VCaP (cell line): ENCODE measurements around the gene ZNF576.

ENCODE experiments used
- H3K27ac ChIP-seq: fragments of 450-650 bp; 2 replicates; pipeline ENCODE4 v1.5.1; 2017
- TF ChIP-seq, protein P1 (sequence below): fragments of 450-650 bp; conservative IDR thresholded peaks from 2 replicates; pipeline ENCODE4 v1.5.1; 2017; ENCODE audit warnings: mild to moderate bottlenecking, moderate library complexity

The ZNF576 gene

DNA sequence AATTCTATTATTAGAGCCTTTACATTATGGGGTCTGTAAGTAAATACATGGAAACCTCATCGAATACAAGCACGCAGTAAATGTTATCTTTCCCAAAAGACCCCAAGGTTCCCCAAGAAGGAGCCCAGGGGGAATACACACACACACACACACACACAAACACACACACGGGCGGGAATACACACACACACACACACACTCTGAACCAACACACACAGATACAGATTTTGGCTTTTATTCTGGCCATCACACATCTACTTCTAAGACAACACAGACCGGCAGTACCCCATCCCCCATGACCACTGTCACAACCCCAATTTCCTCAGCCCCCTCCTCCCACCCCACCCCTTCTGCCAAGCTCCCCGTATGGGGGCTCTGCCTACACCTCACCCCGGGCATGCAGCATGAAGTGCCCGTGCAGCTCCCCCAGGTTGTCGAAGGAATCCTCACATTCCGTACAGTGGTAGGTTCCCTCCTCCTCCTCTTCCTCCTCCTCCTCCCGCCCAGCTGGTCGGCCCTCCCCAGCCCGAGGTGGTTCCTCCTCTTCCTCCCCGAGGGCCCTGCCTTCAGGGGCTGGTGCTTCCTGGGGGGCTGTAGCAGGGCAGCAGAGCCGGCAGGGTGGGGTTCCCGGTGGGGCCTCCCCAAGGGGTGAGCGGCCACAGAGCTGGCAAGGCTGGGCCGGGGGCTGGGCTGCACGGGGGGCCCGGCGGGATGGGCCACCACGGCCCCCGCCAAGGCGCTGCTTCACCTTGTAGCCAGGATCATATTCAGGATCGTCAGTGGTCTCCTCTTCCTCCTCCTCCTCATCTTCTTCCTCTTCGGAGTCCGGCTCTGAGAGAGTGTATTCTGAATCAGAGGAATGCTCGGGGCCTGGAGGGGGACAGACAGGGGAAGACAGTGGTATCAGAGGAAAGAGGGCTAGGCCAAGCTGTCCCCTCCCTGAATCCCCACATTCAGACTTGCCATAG lies 11.1 kb downstream of the ZNF576 start:
- no peak overlapping the region for H3K27ac ChIP-seq
- TF ChIP-seq, protein P1, sequence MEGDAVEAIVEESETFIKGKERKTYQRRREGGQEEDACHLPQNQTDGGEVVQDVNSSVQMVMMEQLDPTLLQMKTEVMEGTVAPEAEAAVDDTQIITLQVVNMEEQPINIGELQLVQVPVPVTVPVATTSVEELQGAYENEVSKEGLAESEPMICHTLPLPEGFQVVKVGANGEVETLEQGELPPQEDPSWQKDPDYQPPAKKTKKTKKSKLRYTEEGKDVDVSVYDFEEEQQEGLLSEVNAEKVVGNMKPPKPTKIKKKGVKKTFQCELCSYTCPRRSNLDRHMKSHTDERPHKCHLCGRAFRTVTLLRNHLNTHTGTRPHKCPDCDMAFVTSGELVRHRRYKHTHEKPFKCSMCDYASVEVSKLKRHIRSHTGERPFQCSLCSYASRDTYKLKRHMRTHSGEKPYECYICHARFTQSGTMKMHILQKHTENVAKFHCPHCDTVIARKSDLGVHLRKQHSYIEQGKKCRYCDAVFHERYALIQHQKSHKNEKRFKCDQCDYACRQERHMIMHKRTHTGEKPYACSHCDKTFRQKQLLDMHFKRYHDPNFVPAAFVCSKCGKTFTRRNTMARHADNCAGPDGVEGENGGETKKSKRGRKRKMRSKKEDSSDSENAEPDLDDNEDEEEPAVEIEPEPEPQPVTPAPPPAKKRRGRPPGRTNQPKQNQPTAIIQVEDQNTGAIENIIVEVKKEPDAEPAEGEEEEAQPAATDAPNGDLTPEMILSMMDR = no peak

DNA sequence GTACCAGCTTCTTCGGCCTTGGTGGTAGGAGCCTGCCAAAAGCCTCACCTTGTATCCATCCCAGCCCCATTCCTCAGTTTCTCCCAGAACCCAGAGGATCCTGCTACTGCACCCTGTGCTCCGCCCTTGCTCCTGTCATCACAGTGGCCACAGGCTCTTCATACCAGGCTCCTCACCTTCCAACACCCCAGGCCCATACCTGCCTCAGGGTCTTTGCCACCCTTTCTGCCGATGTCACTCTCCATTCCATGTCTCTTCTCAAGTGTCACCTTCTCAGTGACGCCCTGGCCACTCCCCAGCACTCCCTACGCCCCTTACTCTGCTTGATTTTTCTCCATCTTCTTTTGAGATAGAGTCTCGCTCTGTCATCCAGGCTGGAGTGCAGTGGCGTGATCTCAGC lies 13.5 kb downstream of the ZNF576 start:
- TF ChIP-seq, protein P1 = no peak
- H3K27ac ChIP-seq = no peak overlapping the region

DNA sequence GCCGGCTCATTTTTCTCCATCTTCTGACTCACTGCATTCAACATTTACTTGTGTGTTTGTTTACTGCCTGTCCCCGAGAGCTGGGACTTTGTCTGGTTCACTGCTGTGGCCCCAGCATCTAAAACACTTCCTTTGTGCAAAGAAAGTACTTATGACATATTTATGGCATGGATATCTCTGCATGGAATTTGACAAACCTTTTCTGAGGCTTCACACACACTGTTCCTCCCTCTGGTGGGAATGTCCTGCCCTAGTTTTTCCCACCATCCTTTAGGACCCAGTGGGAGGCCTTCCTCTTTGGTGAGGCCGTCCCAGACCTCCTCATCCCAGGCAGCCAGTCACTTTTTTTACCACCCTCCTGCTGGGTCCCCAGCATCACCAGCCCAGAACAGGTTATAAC lies 14.1 kb downstream of the ZNF576 start:
- no peak overlapping the region for H3K27ac ChIP-seq
- TF ChIP-seq, protein P1 = no peak

DNA sequence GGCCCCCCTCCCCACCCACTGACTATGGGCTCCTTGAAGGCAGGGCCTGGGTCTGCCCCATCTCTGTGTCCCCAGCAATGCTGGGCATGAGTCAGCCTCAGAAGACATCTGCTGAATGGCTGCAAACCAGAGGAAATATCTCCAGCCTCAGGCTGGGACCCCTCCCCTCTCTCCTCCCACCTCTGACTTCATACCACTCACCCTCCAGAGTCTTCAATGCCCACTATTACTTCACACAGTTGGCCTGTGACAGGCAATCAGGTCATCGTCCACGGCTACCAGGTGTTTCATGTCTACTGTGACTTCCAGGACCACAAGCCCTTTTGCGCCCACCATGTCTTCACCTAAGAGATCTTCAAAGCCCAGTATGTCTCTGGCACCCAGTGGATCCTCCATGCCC lies 15.4 kb downstream of the ZNF576 start, which contains the start of gene SRRM5:
SRRM5 (plus strand) TSS at position 301 of the 400 bp plus-strand sequence; CDS start at position 335, 34 bp downstream.
- TF ChIP-seq, protein P1 = no peak
- no peak within 1 kb of the TSS for H3K27ac ChIP-seq

DNA sequence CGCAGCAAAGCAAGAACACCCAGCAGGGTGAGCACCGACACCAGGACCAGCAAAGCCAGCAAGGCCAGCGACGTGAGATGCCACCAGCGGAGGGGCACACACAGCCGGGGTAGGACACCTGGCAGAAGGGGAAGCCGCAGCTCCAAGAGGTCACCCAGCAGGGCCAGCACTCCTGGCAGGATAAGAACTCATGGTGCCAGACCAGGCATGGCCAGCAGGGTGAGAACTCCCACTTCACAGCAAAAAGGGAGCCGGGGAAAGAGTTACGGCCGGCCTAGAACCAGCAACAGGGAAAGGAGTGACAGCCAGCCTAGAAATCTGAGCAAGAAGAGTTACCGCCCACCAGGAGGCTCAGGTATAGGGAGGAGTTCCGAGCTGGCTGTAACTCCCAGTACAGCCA lies 16.0 kb downstream of the ZNF576 start:
- TF ChIP-seq, protein P1 = no peak
- no peak overlapping the region for H3K27ac ChIP-seq

DNA sequence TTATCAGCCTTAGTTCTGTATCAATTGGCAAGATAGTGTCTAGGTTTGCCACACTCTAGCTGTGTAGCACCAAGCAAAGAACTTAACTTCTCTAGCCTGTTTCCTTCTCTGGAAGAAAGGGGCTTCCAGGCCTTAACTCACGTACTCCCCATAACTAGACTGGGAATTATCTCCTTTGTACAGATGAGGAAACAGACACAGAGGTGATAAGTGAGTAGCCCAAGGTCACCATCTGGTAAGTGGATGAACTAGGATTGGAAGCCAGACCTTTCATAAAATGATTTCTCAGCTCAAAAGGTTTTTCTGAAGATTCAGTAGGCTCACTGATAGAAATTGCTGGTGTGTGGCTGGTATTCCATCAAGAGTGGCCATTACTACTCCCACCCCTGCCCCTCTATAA lies 19.9 kb downstream of the ZNF576 start:
- no peak overlapping the region for H3K27ac ChIP-seq
- TF ChIP-seq, protein P1 = no peak

GRCh38 chr19:43616954-43617353 lies 20.6 kb downstream of the ZNF576 start:
- H3K27ac ChIP-seq = no peak overlapping the region
- TF ChIP-seq, protein P1 = no peak
